Subcutaneous adipose tissue (tissue), 4 donors: ENCODE results near the gene ZGLP1. TPM values are rescaled to one million over a fixed set of nuclear protein-coding genes. Genes with fewer than 3 reads are reported as not detected.

ENCODE experiments used
- total RNA-seq, 4 donors: library from RNA; depleted of rRNA; stranded (reverse); fragments of >200 nt; gene quantifications; one replicate each; pipeline ENCODE4 v1.1.0, GENCODE V29; 2016
- TF ChIP-seq, protein P1 (sequence below): fragments of 450-650 bp; IDR thresholded peaks from one replicate; pipeline ENCODE4 v1.5.1; 2016; ENCODE audit warnings: low read depth, mild to moderate bottlenecking, control low read depth, antibody characterized with exemption, moderate library complexity

Gene ZGLP1
- total RNA-seq, 4 donors from 2014 or later, result 0.49 to 5.8 (median 2.2) TPM

DNA sequence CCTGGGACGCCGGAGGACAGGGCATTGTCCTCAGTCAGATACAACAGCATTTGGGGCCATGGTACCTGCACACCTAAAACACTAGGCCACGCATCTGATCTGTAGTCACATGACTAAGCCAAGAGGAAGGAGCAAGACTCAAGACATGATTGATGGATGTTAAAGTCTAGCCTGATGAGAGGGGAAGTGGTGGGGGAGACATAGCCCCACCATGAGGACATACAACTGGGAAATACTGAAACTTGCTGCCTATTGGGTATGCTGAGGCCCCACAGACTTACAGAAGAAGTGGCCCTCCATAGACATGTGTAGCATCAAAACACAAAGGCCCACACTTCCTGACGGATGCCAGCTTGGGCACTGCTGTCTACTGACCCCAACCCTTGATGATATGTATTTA is 24.2 kb downstream of the ZGLP1 start:
- TF ChIP-seq, protein P1, sequence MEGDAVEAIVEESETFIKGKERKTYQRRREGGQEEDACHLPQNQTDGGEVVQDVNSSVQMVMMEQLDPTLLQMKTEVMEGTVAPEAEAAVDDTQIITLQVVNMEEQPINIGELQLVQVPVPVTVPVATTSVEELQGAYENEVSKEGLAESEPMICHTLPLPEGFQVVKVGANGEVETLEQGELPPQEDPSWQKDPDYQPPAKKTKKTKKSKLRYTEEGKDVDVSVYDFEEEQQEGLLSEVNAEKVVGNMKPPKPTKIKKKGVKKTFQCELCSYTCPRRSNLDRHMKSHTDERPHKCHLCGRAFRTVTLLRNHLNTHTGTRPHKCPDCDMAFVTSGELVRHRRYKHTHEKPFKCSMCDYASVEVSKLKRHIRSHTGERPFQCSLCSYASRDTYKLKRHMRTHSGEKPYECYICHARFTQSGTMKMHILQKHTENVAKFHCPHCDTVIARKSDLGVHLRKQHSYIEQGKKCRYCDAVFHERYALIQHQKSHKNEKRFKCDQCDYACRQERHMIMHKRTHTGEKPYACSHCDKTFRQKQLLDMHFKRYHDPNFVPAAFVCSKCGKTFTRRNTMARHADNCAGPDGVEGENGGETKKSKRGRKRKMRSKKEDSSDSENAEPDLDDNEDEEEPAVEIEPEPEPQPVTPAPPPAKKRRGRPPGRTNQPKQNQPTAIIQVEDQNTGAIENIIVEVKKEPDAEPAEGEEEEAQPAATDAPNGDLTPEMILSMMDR, result no peak

DNA sequence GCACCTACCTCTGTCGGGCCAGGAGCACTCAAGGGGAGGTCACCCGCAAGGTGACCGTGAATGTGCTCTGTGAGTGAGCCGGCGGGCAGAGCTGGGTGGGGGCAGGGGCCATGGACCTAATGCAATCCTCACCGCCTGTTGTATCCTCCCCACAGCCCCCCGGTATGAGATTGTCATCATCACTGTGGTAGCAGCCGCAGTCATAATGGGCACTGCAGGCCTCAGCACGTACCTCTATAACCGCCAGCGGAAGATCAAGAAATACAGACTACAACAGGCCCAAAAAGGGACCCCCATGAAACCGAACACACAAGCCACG is 24.7 kb downstream of the ZGLP1 start:
- TF ChIP-seq, protein P1, result no peak

DNA sequence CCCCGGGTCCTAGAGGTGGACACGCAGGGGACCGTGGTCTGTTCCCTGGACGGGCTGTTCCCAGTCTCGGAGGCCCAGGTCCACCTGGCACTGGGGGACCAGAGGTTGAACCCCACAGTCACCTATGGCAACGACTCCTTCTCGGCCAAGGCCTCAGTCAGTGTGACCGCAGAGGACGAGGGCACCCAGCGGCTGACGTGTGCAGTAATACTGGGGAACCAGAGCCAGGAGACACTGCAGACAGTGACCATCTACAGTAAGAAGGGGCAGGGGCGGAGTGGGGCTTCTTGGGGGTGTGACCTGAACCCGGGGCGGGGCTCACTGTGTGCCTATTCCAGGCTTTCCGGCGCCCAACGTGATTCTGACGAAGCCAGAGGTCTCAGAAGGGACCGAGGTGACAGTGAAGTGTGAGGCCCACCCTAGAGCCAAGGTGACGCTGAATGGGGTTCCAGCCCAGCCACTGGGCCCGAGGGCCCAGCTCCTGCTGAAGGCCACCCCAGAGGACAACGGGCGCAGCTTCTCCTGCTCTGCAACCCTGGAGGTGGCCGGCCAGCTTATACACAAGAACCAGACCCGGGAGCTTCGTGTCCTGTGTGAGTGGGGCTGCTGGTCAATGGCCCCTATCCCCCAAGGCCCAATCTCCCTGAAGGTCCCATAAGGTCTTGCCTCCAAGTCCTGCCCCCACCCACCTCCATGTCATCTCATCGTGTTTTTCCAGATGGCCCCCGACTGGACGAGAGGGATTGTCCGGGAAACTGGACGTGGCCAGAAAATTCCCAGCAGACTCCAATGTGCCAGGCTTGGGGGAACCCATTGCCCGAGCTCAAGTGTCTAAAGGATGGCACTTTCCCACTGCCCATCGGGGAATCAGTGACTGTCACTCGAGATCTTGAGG is 25.3 kb downstream of the ZGLP1 start:
- TF ChIP-seq, protein P1, result no peak

DNA sequence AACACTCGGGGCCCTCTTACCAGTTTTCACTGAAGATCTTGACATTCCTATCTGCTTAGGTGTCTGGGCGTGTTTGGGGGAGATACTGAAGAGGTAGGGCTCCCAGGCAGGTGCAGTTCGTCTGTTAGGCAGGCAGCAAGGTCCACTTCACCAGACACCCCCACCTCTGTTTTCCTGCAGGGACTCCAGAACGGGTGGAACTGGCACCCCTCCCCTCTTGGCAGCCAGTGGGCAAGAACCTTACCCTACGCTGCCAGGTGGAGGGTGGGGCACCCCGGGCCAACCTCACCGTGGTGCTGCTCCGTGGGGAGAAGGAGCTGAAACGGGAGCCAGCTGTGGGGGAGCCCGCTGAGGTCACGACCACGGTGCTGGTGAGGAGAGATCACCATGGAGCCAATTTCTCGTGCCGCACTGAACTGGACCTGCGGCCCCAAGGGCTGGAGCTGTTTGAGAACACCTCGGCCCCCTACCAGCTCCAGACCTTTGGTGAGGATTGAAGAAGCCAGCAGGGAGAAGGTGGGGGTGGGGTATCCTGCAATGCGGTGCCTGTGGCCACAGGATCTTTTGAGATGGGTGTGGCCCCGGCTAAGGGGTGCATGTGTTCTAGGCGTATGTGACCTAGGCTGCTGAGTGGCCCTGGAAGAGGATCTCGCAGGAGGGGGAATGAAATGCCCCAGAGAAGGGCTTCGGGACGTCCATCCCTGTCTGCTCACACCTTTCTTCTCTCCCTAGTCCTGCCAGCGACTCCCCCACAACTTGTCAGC is 26.1 kb downstream of the ZGLP1 start:
- TF ChIP-seq, protein P1, result no peak

DNA sequence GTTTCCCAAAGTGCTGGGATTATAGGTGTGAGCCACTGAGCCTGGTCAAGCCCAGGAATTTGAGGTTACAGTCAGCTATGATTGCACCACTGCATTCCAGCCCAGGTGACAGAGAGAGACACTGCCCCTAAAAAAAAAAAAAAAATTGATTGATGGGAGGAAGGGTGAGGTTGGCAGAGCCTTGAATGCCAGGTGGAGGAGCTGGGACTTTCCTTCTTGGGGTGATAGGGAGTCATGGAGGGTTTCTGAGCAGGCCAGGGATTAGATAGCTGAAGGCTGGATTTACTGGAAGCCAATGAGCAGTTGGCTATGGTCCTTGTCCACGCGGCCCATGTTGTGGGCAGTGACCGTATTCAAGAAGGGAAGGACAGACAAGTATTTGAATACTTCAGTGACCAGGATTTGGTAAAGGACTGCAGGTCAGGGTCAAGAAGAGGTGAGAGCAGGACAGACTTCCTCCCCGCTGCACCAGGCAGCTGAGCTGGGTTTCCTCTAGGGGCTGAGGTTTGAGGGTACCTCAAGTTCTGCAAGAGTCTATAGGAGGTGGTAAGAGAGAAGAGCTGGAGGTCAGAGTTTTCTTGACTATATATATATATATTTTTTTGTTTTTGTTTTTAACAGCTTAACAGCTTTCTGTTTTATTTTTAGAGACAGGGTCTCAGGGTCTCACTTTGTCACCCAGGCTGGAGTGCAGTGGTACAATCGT is 29.7 kb downstream of the ZGLP1 start:
- TF ChIP-seq, protein P1, result no peak

DNA sequence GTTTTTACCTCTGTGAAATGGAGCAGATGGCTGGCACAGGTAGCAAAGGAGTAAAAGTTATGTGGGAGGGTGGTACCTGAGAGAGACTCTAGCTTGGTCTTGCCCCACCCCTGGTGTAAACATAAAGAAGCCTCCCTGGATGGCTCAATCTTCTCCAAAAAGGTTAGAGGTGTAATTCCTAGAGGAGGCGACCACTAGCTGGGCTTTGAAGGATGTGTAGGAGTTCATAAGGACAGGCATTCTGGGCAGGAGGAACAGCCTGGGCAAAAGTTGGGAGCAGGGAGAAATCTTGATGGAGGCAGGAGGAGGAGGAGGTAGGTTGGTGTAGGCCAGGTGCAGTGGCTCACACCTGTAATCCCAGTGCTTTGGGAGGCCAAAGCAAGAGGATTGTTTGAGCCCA is 30.7 kb downstream of the ZGLP1 start:
- TF ChIP-seq, protein P1, result no peak
